HT-29 (cell line): ENCODE measurements around the gene ZFYVE28. TPM values are rescaled to one million over a fixed set of nuclear protein-coding genes. Genes with fewer than 3 reads are reported as not detected.
"Not testable (repeated sequence)": the region's sequence is repeated elsewhere in the genome, so short reads cannot be mapped to it uniquely, and the experiment has no call there.

Source experiments
- DNase-seq: peaks from one replicate; pipeline ENCODE4 v3.0.0-alpha.2; 2015; ENCODE audit warnings: low spot score
- total RNA-seq: library from RNA; depleted of rRNA; stranded (reverse); fragments of >200 nt; shearing (Covaris generic); gene quantifications from 2 replicates; pipeline ENCODE4 v1.2.3, GENCODE V29; 2014; rRNA removed

The ZFYVE28 gene
- total RNA-seq: 0.26 and 2.0 TPM in 2 replicates

DNA sequence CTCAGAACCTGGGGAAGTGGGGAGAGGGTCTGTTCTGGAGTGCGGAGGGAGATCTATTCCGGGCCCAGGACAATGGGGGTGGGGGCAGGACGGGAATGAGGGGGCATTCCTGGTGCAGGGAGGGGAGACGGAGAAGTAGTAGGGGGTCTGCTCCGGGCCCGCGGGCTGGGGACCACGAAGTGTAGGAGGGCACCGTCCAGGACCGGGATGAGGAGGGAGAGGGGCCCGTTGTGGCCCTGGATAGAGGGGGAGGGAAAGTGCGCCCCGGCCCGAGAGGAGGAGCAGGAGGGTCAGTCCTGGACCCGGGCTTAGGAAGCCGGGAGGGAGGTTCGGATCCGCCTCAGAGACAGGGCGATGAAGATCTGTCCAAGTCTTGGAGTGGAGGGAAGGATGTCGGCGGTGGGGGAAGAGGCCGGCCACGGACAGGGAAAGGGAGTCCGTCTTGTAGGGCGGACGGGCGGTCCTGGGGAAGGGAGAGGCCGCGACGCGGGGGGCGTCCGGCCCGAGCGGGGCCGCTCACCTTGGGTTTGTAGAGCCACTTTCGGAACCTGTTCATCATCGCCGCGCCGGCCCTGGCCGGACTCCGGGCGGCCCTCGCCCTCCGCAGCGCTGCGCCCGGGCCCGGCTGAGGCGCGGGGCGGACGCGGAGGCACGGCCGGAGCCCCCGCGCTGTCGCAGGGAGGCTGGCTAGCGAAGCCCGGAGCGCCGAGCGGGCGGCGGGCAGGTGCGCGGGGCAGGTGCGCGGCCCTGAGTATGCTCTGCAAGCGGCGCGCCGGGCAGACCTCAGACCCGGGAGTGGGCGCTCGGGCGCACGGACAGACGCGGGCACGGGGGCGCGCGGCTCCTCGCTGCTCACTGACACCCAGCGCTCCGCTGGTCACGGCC is at the start of gene ZFYVE28:
TSS of gene ZFYVE28 (minus strand) at position 881 of the 885 bp plus-strand sequence. CDS start at position 559, 322 bp downstream.
- DNase-seq: peak; percentile 29

DNA sequence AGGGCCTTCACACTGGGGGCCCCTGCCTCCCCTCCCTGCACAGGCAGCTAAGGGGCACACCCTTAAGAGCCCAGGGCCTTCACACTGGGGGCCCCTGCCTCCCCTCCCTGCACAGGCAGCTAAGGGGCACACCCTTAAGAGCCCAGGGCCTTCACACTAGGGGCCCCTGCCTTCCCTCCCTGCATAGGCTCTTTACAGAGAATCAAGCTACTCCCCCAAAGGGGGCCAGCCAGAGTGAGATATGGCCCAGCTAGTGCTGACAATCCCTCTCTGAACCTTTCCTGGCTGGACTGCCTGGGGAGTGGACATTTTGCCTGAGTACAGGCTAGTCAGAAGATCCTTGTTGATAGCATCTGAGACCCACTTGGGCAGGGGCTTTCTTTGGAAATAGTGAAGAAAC is 47.1 kb upstream of the ZFYVE28 start:
- not testable (repeated sequence) for DNase-seq

GRCh38 chr4:2465032-2465431 is 46.6 kb upstream of the ZFYVE28 start:
- no peak for DNase-seq

GRCh38 chr4:2462992-2463762 is 44.7 kb upstream of the ZFYVE28 start:
- no peak for DNase-seq

DNA sequence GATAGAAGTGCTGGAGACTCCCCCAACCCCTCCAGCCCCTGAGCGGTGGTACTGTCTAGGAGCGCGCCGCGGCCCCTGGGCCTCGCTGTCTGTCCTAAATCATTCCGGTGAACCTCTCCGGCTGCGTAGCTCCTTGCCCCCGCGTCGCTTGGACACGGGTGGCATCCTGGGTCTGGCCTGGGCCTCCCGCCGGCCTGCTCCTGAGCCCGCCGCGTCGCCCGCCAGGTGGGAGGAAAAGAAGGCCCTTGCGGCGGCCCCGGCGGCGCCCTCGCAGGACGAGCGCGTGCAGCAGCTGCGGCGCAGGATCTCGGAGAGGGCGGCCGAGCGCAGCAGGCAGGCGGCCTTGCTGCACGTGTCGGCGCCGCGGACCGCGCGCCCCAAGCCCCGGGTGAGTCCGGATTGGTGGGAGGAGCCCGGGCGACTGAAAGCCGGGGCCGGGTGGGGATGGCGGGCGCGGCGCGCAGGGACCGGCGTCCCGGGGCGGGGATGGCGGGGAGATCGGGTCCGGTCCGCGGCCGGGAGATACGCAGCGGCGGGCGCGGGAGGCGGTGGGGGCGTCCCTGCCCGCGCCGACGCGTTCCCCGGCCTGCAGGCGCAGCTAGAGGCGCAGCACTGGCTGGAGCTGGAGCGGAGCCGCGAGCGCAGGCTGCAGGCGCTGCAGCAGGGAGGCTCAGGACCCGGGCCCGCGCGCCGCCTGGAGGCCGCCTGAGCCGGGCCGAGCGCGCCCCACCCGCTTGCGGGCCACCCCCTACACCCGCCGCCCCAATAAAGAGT is 44.0 kb upstream of the ZFYVE28 start:
- peak; percentile 55 for DNase-seq

DNA sequence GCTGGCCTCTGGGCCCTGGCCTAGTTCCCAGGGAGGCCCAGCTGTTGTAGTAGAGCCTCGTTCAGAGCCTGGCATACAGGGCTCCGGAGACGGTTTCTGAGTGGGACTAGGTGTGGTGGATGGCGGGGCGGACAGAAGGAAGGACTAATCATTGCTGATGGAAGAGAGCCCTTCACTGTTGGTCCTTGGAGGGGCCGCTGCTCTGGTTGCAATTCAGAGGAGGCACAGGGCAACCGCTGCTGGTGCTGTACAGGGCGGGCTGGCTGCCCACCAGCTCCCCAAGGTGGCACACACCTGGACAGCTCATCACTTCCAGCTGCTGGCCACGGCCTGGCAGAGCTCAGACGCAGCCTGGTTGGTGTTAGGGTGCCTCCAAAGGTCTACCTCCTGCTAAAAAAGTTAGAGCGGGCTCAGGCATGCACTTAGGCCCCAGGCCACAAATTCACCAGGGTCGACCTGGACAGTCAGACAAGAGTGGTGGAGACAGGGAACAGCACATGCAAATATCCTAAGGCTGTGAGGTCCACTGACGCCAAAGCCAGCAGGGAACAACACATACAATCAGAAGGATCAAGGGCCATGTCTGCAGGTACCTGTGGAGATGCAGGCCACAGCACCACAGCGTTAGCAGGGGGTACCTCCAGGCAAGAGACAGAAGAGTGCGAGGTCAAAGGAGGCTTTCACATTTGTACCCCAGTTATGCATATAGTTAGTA is 43.0 kb upstream of the ZFYVE28 start:
- no peak for DNase-seq

GRCh38 chr4:2459589-2460349 is 41.3 kb upstream of the ZFYVE28 start:
- no peak for DNase-seq

DNA sequence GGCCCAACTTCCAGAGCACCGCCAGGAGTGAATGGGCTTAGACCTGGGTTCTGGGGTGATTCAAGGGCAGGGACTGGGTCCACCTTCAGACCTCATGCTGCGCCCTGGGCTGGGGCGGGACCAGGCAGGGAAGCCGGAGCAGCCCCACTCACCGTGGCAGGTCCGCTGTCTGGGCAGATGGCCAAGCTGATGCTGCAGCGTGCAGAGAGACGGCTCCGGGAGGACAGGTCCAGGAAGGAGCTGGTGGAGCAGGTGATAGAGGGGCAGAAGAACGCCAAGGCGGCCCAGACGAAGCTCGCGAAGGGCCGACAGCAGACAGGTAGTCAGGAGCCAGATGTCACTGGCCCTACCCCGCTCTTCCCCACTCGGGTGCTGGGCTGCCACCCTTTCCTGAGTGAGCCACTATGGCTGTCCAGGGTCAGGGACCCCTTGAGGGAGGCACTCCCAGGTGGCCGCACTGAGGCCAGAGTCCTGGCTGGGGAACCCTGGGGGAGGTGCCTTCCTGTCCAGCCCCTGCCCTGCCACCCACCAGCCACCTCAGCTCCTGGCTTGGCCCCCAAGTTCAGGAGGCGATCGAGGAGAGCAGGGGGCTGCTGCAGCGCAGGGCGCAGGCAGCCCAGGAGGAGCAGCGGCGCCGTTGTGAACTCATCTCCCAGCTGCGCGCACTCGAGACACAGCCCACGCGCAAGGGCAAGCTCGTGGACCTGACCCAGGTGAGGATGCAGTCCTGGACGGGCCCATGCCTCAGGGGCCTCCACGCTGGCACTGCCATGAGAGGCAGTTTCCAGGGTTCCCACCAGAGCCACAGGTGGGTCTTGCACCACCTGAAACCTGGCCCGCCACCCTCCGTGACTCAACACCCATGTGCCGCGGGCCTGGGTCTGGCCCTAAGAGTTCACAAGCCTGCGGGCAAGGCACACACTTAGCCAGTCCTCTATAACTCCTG is 40.4 kb upstream of the ZFYVE28 start:
- no peak for DNase-seq

GRCh38 chr4:2457481-2458295 is 39.2 kb upstream of the ZFYVE28 start:
- no peak for DNase-seq

GRCh38 chr4:2451821-2452785 is 33.7 kb upstream of the ZFYVE28 start:
- no peak for DNase-seq

DNA sequence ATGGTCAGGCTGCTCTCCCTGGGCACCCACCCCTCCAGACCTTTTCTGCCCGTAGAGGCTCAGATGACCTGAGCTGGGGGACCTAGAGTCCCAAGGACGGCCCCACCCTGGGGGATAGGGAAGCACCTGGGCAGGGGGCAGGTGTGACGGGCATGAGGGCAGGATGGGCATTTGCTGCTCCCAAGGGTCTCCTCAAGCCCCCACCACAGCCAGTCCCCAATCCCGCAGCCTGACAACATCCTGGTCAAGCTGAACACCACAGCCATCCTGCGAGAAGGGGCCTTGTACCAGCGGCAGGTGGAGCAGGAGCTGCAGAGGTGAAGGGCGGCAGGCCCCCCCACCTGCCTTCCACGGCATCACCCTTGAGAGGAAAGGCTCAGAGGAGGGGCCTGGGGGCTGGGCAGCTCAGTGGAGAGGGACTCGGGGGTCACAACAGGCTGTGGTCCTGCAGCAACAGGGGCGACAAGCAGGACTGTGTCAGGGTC is 32.6 kb upstream of the ZFYVE28 start:
- no peak for DNase-seq

DNA sequence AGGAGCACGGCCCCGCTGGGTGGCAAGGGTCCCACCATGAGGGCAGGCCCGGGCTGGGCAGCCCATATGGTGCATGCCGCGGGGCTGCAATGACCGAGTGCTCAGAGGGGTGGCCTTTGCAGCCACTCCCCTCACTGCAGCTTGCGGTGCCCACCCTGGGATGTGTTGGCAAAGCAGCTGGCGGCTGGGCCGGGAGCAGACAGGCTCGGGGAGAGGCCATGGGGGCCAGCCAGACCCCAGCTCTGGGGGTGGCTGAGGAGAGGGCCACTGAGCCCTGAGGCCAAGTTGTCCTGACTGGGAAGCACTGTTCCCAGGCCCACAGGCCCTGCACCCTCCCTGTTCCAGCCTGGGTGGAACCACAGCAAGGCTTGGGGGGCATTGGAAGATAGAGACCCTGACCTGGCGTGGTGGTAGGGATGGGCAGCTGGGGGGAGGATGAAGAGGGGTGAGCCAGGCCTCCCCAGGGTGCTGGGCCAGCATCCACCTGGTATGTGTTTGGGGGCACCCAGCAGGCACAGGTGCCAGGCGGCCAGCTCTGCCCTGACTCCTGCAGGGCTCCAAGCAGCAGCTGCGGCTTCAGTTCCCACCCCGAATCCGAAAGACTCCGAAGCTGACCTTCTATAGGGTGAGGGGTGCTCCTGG is 32.1 kb upstream of the ZFYVE28 start:
- no peak for DNase-seq

DNA sequence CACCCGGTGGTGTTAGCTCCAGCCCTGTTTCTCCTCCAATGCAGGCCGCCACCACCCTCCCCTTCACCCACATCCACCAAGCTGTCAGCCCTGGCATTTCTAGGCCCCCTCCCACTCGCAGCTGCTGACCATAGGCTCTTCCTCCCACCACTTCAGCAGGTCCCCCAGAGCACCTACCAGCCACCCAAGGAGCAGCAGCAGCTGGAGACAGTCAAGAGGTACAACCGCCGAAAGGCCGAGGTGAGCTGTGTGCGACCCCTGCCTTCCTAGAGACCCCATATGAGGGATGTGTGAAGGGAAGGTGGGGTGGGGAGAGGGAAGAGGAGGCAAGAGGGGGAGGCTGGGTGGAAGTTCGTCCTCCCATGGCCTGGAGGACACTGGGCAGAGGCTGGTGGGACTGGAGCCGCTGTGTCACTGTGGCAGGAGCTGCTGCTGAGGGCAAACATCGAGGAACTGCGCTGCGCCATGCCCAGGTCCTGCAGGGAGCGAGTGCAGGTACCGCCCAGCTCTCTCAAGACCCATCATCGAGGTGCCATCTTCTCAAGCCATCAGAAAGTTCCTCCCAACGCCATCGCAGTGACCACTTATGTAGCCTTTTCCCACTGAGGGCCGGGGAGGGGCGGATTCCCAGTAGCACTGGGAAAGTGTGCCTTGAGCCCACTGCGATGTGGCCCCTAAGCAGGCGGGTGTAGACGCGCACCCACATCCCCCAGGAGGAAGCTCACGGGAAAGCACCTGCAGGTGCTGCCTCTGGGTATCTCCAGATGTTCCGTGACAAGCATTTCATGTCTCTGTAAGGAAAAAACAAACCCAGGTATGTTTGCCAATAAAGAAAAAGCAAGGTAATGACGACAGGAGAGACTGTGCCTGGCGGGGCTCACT is 31.3 kb upstream of the ZFYVE28 start:
- no peak for DNase-seq

DNA sequence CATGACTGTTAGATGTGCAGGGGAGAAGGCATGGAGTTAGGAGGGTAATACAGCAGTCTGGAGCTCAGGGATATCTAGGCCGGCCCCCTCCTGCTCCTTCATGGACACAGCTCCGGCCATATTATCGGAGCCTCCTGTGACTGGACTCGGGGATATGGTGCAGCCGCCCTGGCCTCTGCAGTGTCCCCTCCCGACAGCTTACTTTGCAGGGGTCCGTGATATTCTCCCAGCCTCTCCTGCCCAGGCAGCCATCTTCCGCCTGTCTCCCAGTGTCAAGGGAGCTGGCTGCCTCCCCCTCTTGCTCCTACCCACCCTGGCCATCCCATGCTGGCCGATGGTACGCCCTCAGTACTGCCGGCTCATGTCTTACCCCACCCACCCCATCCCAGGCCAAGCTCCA is 30.6 kb upstream of the ZFYVE28 start:
- no peak for DNase-seq

GRCh38 chr4:2448589-2448988 is 30.1 kb upstream of the ZFYVE28 start:
- no peak for DNase-seq
